GM12892 (cell line): ENCODE data around the gene GABRR2.

Experiments used
- POLR2A ChIP-seq: IDR thresholded peaks from 2 replicates; pipeline ENCODE4 v1.6.1; 2011; ENCODE audit warnings: low read depth, low read length, control low read depth
- POLR2AphosphoS5 ChIP-seq: IDR thresholded peaks from 2 replicates; pipeline ENCODE4 v1.6.1; 2011; ENCODE audit warnings: low read depth, low read length, control low read depth
- TAF1 ChIP-seq: IDR thresholded peaks from 2 replicates; pipeline ENCODE4 v1.6.1; 2011; ENCODE audit warnings: low read depth, mild to moderate bottlenecking, control low read depth, low read length, borderline replicate concordance

DNA sequence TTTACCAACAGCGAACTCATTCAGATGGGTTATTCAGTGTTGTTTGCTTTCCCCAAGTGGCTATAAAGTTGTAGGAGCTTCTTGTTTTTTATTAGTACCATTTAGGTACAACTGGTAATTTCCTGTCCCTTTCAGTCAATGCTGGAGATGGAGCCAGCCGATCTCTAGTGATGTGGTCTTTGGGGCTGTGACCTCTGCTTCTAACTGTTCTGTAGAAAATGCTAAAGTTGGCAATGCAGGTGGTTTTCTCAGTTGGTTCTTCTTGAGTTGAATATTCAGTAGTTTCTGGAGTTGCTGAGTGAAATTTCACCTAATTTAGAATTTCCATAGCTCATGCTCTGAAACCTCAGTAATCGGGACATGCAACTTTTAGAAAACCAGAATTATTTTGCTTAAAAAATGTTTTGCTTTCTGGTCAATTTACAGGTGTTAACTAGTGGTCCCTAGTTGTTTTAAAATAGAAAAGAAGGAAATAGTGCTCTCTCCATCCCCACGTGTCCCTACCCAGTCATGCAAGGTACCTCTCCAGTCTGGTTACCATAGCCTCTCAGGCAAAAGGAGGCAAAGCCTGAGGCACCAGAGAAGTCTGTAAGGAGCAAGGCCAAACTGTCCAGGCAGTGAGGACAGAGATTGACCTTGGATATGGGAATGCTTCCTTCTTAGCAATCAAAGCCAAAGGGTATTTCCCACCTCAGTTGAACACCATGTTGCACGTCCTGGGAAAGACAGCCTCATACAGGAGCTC lies 70.7 kb downstream of the GABRR2 start:
- TF ChIP-seq POLR2A: no peak
- no peak for TF ChIP-seq TAF1
- TF ChIP-seq POLR2AphosphoS5: no peak
